Umbilical cord (tissue), 2 donors: ENCODE measurements around the gene ARPP21. TPM values are rescaled to one million over a fixed set of nuclear protein-coding genes. Genes with fewer than 3 reads are reported as not detected.
"Not testable (repeated sequence)": the region's sequence is repeated elsewhere in the genome, so short reads cannot be mapped to it uniquely, and the experiment has no call there.

Experiments used
- DNase-seq: peaks from one replicate; pipeline ENCODE4 v3.0.0-alpha.2; 2015; ENCODE audit warnings: low spot score
- total RNA-seq: library from RNA; depleted of rRNA; stranded (reverse); fragments of >200 nt; gene quantifications from one replicate; pipeline ENCODE4 v1.2.3, GENCODE V29; 2014; ENCODE audit warnings: low replicate concordance; ENCODE audit not compliant: insufficient read depth

Gene ARPP21
- total RNA-seq, result 17.8 TPM

DNA sequence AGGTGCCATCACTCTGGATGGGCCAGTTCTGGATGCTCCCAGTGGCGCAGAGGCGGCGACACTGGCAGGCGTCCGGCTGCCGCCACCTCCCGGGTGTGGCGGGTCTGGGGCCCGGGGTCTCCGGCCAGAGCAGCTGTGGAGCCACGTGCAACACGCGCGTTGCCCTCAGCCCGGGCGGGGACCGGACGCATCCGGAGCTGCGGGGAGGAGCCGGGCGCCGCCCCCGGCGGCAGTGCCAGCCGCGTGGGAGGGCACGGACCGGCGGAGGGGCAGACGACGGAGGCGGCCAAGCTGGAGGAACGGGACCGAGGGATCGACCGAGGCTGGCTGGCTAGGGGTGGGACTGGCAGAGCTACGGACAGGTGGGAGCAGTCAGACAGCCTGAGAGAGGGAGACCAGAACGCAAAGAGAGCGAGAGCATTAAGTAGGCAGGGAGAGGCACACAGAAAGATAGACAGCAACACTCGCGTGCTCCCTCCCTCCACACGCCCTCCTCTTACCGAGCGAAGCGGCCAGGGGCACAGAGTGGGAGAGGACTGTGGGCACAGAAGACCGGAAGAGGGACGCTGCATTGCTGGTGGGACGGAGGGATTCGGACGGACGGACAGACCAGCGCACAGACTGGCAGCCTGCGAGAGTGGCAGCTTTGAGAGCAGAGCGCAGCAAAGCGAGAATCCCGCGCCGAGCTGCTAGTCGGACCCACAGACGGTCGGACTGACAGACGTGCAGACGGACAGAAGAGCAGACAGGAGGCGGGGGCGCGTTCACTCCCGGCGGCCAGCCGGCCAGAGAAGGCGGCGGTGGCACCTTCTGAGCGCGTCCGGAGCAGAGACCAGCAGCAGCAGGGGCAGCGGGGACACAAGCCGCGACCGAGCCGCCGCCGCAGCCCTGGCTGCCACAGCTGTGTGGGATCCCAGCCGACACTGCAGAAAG is at the start of gene ARPP21:
Gene ARPP21 (plus strand): TSS at position 272 of the 933 bp plus-strand sequence. CDS start 42,227 bp downstream, outside the sequence.
- DNase-seq, result peak; percentile 17

DNA sequence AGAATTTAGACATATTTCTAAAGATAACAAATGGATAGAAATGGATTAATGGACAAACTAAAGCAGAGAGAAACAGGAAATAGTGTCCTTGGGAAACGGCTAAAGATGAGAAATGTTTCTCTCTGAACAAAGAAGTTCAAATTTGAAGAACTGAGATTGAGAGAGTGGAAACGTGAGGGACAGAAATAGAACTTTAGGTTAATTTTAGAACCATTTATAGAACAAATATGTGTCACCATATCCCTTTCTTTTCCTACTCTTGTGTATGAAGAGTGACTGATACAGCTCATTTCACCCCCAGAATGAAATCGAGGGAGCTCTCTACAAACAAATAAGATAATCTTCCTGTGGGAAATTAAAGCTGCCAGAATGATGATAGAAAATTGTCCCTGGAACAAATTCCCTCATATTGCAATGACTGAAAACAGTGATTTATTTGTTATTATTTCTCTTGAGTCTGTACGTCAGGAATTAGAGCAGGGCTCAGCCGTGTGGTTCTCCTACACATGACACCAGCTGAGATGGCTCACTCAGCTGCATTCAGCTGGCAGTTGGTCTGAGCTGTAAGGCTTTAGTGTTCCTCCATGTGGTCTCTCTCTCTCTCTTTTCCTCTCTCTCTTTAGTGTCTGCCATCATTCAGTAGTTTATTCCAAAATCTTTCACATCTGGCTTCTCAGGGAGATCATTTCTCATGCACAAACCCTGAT is 46.6 kb upstream of the ARPP21 start:
- no peak for DNase-seq

DNA sequence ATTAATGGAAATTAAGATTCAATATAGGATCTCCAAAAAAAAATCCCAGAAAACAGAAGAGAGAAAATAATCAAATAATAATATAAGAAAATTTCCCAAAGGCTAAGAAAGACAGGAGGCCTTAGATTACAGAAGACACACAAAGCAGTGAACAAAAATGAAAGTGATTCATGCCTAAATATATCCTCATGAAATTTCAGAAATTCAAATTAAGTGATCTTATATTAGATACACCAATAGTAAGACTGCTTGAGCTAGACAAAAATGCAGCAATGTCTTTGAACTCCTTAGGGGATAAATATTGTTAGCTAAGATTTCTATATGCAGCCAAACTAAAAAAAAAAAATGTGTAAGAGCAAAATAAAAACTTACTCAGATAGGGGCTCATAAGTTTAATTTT is 44.6 kb upstream of the ARPP21 start:
- no peak for DNase-seq

DNA sequence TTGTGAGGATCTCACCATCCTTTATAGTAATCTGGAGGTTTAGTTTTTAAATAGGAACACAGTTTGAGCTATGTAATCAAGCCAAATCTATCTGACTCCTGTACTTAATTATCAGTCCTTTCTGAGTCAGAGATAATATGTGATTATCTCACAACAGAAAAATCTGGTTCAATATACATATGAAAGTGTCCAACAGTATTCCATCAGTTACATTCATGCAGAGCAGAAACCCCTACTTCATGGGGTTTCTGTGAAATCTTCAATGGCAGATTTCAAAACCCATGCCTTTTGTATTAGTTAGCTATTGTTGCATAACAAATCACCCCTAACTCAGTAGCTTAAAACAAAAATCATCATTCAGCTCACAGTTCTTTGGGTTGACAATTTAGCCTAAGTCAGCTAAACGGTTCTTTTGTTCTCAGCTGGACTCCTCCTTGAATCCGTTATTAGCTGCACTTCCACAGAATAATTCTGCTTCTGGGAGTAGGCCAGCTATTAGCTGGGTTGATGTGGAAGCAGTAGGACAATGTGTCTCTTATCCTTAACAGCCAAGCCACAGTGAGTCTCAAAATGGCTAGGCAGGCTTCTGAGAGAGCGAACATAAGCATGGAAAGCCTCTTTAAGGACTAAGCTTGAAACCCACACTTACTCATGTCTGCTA is 42.9 kb upstream of the ARPP21 start:
- DNase-seq, result no peak

DNA sequence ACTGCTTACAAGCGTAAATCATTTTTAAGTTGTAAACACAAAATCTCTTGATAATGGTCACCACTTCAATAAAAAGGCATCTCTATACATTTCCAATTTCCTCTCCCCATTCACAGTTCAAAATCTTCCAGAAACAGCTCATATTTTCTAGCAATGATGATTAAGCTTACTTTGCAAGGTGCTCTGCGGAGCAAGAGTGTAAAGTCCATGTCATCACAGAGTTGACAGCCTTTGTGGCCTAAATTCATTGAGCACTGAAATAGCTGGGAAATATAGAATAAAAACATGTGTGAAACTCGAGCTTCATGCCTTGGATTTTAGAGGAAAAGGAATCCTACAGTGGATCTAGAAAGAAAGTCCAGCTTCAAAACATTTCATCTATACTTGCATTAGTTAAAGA is 41.8 kb upstream of the ARPP21 start:
- DNase-seq, result no peak

DNA sequence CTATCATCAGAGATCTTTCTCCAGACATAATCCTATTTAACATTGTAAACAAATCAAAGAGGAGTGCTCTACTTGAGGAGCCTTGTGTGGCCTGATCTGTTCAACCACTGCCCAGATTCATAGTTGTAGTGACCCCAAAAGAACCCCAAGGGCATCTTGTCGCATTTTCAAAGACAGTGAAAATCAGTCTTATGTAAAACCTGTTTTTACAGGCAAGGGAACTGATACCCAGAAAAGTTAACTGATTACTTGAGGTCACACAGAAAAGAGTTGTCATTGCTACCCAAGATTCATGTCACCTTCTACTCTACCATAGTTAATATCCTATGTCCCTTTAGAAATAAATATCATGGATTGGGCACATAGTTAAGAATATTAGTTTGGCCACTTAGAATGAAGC is 40.5 kb upstream of the ARPP21 start:
- DNase-seq, result no peak

DNA sequence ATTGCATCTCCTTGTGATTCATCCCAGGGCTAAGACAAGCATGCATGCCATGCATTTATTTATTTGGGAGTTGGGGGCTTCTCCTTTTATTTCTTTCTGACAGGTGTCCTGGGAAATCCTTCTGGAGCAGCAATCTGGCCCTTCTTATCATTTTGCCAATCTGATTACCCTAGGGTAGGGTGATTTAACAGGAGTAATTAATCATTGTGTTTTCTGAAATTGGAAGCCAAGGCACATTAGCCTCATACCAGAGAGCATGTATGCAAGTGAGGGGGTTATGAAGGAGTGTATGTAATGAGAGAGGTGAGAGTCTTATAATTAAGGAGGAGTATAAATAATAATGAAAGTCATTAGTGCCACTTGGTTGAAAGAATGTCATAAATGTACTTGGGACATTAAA is 37.4 kb upstream of the ARPP21 start:
- DNase-seq, result no peak

DNA sequence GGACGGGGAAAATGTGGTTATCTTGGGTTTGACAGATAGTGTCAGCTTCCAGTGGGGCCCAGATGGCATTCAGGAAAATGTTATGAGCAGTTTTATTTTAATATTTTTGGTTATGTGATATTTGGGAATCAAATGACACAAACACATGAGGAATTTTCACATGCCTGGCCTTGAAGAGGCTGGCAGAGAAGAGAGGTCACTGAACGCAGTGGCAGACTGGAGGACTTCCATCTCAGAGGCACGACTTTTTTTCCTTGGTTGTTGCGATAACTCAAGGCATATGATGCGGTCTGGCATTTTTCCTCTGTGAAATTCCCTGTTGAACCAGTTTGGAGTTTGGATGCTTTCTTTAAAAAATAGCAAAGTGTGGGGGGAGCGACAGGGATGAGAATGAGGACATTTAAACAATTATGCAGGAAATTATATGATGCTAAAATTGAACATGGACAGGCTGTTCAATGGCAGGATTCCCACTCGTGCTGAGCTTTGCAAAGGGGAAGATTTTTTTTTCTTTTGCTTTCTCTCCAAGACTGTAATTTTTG is 36.9 kb upstream of the ARPP21 start:
- DNase-seq, result no peak

DNA sequence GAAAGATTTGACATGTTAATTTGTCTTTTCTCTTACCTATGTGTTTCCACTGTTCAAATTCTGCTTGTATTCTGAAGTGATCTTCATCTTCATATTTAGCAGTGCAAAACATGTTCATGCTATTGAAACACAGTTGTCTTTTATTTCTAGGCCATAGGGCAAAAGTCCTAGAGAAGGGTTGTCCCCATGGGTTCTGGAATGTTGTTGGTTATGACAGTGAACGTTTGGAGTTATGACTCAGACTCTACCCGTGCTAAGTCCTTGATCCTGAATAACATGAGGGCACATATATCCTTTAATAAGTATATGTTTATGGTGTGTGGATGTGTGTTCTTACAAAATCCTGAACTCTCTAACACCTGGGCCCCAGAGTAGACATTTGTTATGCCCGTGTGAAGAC is 23.0 kb upstream of the ARPP21 start:
- DNase-seq, result no peak

DNA sequence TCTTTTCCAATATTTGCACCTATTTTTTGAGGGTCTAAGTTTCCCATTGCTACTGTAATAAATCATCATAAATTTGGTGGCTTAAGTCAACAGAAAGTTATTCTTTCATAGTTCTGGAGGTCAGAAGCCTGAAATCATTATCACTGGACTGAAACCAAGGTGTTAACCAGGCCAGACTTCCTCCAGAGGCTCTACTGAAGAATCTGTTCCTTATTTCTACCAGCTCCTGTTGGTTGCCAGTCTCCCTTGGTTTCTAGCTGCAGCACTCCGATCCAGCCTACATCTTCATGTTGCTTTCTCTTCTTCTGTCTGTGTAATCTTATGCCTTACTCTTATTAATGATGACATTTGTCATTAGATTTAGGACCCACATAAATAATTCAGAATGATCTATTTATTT is 22.0 kb upstream of the ARPP21 start:
- no peak for DNase-seq

DNA sequence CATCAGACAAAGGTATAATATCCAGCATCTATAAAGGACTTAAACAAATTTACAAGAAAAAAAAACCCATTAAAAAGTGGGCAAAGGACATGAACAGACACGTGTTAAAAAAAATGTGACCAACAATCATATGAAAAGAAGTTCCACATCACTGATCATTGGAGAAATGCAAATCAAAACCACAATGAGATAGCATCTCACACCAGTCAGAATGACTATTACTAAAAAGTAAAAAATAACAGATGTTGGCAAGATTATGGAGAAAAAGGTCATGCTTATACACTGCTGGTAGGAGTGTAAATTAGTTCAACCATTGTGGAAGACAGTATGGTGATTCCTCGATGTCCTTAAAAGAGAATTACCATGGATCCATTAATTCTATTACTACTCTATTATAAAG is 19.1 kb upstream of the ARPP21 start:
- DNase-seq, result not testable (repeated sequence)

DNA sequence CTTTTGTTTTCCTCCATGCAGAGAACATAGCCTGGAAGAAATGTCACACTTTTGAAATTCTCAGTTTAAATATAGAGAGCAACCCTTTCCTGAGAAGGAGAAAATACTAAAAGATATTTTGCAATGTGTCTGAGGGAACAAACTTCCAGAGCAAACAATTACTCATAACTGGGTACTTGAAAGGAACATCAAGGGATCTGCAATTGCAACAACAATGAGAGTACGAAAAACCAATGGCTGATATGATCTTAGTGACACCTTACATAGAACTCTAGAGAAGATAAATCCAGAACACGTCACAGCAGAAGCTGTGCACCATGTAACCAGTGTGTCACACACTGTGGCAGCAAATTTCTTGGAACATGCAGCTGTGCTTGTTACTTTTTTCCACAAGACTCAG is 14.6 kb upstream of the ARPP21 start:
- no peak for DNase-seq

DNA sequence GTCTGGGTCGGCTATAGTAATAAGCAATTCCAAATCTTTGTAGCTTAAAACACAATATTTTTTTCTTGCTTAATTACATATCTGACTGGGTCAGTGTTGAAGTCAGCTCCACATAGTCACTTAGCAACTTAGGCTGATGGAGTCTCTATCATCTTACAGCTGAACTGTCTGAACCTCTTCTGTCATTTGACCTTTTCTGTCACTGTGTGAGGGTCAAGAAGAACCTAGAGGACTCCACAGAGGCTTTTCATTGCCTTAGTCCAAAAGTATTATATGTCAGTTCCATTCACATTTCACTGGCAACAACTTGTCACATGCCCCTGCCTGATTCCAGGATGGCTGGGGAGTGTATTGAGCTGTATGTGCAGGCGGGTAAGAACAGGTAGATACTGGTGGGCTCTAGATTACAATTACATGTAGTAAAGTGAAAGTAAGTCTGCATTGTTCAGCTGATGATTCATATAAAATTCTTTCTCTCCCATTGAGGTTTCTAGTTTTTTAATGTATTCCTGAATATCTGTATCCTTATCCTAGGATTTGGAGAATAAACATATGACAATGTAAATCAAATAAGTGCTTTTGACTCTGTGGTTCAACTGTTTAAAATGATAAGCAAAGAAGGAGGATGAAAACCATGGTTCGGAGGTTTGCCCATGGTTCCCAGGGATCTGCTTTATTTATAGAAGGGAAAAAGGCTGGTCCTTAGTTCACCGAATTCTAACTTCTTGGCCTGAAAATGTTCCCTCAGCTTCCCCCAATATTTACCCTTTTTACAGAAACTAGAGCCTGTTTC is 5.8 kb upstream of the ARPP21 start:
- peak; percentile 65 for DNase-seq

DNA sequence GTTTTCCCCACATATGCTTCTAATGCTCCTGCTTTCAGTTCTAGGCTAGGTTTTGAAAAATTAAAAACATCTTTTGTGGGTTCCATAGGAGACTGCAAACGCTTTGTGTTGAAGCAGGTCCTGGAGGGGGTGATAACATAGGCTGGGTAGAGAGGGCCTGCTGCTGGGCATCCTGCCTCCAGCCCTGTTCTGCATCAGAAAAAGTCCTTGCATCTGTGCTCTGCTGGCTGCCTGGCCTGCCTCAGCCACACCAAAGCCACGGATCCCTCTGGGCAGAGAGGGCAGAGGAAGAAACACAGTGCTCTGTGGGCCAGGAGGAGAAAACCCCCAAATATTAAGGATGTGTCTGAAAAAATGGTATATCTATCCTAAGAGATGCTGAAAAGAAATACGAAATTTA is 3.9 kb upstream of the ARPP21 start:
- no peak for DNase-seq

DNA sequence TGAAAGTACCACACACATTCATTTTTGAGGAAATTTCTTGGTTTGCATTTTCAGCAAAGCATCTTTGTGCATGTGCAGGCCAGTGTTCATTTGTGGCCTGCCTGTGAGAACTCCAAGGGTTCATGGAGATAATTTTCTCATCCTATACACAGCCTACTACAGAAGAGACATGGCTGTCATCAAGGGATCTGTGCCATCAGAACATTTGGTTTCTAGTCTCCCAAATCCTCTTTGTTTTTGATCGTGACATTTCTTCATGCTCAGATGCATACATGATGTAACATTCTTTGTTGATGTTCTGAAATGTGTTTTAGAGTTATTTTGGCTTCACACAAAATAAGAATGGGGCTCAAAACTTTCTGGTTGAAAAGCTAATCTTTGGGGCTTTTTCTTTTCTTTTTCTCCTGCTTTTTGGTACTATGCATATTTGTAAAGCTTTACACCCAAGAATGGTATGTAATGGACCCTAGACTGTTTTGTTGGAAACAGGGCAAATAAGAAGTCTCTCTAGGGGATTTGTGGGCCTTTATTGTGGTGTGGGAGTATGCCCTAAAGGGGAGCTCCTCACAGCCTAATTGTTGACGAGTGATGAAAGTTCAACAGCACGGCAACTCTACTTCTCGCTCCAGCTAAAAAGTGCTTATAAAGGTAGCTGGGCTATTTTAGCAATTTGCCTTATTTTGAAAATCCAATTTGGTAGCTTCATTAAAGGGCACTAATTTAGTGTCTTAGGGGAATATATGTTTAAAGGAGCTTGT is 3.2 kb upstream of the ARPP21 start:
- no peak for DNase-seq

DNA sequence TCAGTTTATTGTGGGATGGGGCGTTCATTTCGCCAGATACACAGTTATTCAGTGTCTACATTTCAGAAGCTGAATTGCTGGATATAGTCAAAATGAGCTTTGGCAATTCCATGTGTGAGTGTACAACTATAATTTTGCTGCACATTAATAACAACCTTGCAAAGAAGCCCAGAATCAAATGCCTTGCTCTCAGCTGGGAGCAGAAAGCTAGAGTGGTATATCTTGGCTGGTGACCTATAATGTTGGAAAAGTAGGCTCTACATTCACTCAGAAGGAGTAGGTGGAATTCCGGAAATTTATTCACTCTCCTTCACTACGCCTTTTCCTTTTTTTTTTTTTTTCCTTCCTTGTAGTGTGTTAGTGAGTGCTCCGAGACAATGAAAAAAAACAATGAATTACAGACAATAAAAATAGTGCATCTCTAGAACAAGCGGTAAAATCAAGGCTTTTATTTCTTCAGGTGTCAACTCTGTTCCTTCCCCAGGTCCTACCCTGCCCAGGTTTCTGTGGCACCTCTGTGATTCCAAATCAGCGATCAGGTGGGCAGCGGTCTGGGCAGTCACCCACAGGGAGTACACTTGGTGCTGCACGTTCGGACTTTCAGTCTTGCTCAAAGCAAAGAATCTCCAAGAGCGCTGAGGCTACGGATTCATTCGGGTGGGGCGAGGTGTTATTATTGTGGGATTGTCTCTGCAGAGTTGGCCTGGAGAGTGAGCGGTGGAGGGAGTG is 910 bp upstream of the ARPP21 start:
- no peak for DNase-seq

DNA sequence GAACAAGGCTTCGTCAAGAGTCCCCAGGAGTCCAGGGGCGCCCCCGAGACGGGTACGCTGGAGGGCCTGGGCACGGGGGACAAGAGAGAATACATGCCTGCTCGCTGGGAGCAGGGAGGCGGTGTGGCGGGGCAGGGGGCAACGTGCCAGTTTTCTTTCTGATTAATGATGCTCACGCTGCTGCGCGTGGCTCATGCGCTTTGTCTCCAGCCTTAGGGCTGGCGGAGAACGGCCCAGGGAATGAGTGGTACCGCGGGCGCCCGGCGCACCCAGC is 408 bp upstream of the ARPP21 start:
- DNase-seq, result no peak

DNA sequence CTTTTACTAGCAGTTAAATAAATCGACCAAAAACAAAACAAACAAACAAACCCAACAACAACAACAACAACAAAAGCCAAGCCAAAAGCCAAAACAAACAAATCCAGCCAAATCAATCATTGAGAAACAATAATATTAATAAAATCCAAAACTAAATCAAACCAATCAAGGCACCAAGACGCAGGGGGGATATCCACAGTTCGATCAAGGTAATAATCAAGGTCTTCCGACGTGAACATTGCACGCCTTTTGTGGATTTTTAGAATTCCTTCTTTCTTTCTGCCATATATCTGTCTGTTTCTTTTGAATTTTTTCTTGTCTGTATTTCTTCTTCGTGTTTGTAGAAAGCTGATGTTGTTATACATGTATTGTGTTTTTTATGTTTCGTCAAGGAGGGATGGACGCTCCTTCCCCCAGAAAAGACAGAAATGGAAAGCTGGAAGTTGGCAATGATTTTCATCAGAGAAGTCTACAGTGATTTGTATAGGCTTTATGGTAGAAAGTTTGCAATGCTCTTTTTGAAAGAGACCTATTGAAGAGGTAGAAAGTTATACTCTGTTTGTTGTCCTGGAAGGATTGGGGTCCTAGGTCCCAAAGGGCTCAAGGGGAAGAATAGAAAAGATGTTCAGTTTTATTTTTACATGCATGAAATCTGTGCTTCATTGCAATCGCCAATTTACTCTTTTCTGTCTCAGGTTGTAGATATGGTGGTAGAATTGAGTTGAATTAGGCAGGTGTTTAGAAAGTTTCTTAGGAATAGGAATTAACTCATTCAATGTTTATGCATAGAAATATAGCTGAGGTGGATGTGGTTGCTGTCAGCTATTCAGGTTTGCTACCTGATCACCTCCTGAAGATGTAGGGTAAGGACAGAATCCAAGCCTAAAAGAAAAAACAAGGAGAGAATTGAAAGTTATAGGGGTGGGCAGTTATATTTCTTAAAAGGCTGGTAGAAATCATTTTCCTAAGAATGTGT is 1.2 kb downstream of the ARPP21 start:
- DNase-seq, result no peak

DNA sequence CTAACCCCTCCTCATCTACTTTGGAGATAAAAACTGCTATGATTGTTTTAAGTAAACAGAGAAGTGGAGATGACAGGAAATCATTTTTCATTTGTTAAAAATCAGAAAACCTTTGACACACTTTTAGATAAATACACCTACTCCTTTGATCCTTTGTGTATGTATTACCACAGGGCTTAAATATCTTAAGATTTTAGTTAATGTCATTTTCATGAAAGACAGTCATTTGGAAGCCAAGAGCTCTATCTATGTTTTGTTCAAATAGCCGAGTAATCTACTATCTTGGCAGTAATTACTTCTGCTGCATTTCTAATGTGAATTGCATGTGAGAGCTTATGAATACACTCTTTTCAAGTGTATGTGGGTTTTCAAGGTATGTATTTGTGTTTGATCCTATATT is 2.0 kb downstream of the ARPP21 start:
- no peak for DNase-seq
